HG03571 (cell line): ENCODE data around the gene SYF2.

ENCODE experiments used
- ATAC-seq: cut with Tn5 transposase; IDR thresholded peaks from one replicate; pipeline ENCODE4 v1.9.1; 2021; ENCODE audit not compliant: unreplicated experiment

The SYF2 gene

DNA sequence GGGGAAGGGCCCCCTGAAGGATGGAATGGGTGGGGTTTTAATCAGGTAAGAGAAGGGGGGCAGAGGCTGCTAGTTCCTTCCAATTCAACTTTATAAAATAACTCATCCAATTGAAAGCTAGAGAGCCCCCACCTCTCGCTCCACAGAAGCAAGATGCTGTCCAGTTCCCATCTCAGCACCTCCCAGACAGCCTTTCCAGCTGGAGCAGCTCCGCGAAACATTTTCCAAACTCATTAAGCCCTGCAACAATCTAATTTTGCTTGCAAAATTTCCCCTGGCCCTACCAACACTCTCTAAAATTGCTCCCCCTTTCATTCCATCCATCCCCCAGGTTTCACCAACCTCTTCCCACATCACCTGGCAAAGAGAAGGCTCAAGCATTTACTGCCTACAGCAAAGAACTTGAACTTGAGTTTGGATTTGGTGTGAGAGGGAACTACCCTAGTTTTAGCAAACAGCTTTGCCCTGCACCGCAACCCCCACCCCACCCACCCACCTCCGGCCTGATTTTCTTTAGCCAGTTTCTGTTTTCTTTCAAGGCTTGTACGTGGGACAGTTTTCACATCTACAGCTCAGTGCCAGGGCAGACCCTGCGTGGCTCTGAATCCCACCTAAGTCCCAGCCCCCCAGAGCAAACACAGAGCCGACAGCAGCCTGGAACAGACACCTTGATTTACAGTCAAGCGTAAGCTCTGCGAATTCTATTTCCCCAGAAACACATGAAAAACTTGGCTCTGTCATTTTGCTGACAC, 46.7 kb downstream of the SYF2 start:
- ATAC-seq = no peak

DNA sequence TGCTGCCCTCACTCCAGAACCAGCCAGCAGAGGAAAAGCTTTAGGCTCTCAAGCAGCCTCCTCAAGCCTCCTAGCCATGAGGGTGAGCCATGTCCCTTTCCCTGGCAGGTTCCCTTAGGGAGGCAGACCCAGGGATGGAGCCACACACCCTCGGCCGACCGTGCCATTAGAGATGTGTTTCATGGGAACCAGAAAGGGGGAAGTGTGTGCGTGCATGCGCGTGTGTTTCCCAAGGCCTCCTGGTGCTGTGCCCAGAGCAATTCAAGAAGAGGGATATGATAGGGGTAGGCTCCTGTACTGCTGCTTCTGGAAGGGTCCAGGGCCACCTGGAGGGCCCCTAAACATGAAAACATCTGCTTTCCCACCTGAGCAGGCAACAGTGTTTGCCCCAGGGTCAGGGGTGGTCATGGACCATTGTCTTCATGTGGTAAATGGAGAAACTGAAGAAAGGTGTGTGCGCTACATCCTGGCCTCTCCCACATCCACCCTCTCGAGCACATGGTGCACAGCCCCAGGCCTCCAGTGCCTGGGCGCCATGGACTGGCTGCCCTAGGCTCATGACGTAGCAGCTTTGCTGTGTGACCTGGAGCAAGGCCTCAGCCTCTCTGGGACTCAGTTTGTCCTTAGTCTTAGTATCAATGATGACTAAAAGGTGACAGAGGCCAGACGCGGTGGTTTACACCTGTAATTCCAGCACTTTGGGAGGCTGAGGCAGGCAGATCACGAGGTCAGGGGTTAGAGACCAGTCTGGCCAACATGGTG, 48.1 kb downstream of the SYF2 start:
- ATAC-seq = no peak

DNA sequence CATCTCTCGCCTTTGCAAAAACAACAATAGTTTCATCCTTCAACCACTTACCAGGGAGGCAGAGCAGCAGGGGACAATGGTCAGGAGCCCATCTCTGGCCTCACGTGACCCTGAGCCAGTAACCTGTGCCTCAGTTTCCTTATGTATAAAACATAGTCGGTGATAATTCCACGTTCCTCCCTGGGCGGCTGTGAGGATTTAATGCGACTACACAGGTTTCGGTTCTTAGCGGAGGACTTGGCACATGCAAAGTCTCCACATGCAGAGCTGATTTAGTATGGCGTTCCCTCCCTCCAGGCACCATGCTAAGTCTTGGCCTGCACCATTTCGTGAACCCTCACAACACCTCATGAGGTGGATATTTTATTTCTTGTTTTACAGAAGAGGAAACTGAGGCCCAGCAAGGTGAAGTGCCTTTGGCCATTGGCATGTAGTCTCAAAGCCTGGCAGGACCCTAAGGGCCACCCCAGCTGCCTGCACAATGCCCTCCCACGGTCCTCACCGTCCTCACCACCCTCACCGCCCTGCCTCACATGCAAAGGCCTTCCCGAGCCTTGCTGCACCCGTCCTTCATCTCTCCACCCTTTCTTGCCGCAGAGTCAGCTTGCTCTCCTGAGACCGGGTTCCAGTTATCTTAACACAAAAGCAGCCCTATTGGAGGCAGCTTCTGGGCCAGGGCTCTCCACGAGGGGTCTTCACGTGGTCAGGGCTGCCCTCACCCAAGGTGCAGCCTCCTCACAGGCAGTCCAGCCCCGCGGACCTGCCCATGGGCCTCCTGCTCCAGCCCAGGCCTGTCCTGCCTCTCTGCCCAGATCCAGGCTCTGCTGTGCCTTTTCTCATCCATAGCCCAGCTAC, 48.9 kb downstream of the SYF2 start:
- no peak for ATAC-seq

DNA sequence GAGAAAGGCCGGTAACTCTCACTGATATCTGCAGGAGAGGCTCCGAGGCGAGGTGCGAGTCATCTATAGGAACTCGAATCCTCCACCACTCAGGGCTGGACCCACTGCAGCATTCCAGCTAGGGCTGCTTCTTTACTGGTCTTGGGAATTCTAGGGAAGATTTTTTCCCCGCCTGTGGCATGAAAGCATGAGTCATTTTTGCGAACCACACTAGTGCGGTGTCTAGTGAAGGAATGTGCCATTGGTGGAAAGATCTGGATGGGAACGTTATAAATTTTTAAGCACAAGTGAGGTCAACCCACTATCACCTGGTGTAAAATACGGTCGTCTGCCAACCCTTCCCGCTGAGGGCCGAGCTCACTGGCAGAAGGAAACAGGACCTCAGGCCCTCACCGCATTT, 49.7 kb downstream of the SYF2 start:
- no peak for ATAC-seq

DNA sequence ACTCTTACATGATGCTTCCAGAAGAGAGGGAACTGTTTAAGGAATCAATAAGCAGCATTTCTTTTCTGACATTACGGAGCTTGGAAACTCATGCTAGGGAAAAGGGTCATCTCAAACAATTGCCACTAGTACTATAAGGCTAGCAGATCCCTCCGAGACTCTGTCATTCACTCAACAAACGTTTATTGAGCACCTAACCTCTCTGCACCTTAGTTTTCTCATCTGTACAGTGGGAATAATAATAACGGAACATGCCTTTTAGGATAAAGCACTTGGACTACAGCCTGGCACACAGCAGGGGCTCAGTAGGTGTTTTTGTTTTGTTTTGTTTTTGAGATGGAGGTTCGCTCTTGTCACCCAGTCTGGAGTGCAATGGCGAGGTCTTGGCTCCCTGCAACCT, 51.3 kb downstream of the SYF2 start:
- ATAC-seq = no peak

DNA sequence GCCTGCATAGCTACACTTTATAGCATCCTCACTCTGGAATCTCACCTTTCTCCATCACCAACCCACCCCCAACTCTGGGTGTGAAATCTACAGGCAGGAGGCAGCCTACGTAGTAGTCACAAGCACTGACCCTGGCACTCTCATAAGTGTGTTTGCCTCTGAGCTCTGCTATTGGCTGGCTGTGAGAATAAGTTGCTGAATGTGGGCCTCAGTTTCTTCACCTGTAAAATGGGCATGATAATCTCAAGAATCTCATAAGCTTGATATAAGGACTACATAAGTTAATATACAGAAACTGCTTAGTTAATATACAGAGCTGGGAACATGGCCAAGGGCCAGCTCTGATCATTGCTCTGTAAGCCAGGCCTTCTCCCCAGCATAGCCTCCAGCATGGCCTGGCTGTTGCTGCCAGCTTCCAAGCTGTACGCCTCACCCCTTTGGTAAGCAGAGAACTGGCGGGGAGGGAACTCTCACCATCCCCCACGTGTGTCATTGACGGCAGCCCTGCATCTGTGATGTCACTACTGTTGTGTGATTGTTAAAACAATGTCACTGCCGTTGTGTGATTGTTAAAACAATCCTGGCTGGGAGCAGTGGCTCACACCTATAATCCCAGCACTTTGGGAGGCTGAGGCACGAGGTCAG, 53.3 kb downstream of the SYF2 start:
- ATAC-seq = no peak

DNA sequence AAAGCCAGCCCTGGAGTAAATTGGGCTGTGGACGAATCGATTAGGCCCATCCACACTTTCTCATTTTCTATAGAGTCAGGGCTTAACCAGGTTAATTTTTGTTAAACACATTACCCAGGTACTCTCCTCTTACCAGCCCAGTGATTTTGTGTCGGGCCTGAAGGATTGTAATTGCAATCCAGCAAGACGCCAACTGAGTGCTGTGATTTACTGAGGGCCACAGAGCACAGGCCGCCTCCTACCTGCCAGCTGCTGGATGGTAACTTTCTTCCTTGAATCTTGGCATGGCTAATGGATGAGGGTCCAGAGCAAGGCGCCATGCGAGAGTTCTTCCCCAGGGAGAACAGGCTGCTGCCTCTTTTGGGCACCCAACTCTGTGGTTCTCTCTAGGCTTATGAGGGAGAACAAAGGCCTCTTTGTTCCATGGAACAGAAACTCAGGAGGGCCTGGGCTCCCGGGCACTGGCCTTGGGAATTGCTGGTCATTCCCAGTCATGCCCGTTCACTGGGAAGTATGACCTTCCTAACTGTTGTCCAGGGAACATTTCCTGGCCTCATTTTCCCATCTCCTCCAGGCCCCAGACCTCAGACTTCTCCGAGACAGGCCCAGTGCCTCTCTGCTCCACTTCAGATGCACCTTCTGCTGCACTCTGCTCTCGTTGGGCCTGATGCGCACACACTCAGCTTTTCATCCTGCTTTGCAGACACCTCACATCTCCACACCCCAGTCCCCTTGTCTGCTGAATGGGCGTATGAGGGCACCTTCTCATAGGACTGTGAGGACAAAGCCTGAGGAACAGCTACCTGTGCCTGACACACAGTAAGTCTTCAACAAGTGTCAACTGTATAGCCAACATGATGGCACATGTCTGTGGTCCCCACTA, 57.3 kb downstream of the SYF2 start:
- ATAC-seq = no peak

DNA sequence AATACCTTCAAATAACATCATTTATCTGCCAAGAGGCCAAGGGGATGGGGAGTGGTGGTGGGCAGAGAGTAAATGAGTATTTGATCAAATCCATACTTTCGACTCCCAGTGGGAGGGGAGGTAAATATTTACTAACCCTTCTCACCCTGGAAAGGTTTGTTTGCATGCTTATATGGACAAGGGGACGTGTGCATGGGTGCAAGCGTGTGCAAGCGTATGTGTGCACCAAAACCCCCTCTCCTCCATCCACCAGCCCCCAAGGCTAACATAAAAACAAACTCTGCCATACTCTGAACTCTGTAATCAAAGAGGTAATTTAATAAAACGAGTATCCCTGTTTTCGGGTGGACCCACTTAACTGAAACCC, 58.0 kb downstream of the SYF2 start:
- ATAC-seq = no peak

DNA sequence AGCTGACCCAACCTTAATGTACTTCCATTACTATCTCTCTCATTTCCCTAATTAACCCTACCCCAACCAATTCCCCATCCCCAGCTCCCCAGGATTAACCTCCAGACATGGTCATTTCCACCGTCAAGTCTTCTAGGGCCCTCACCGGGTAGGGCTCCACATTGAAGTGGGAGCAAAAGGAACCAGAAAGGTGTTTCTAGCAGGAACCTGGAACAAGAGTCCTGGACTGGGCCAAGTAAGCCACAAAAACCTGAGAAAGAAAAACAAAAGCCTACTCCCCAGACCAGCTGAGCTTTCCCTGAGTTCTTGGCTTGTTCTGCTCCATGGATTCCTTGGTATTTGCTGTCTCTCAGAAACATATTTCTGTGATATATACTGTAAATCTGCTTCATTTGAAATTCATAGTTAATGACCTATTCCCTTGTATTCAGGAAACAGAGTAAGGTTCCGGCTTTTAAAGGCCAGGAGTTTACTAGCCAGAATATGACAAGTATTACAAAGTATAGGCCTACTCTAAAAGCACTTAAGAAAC, 58.4 kb downstream of the SYF2 start:
- ATAC-seq = no peak
